HepG2 (cell line): ENCODE results near the gene CEACAM16. TPM values are rescaled to one million over a fixed set of nuclear protein-coding genes. Genes with fewer than 3 reads are reported as not detected.
"Not testable (repeated sequence)": the region's sequence is repeated elsewhere in the genome, so short reads cannot be mapped to it uniquely, and the experiment has no call there.

ENCODE experiments used
- ATAC-seq: fragments of 200-7000 bp; cut with Tn5 transposase; 3 replicates; pipeline ENCODE4 v1.9.1; 2020; ENCODE audit warnings: mild to moderate bottlenecking, moderate library complexity
- BruUV-seq: library from RNA; stranded (reverse); fragments of 400-500 nt; replicated peaks from 2 replicates; lab custom pipeline; 2021; lab: Mats Ljungman, UMichigan
- CTCF ChIA-PET: fragments of 300-600 bp; formaldehyde crosslinking; extraction: SDS; loops from one replicate; lab custom pipeline; 2021; ENCODE audit warnings: low total read pairs, inconsistent platforms, low intra/inter-chr PET ratio; lab: Yijun Ruan, JAX
- POLR2A ChIA-PET: fragments of 350-600 bp; sonication (Branson Sonifier 250); formaldehyde crosslinking; loops from one replicate; lab custom pipeline; 2020; ENCODE audit warnings: antibody characterized with exemption, inconsistent platforms; lab: Yijun Ruan, JAX
- DNase-seq: peaks from one replicate; pipeline ENCODE4 v3.0.0-alpha.2; 2015; ENCODE audit warnings: low spot score
- FAIRE-seq: peaks from 3 replicates; lab custom pipeline; 2011; peaks lifted over from hg19 to GRCh38; lab: Jason Lieb, UNC
- H2AFZ ChIP-seq: one replicate; pipeline ENCODE4 v1.6.1; 2011; ENCODE audit warnings: low read length, inconsistent platforms
- H3K27ac ChIP-seq: fragments of 300-600 bp; 3 replicates; pipeline ENCODE4 v1.8.0; 2011; ENCODE audit warnings: mixed run types, mild to moderate bottlenecking, mixed read lengths, low read length, inconsistent platforms; ENCODE audit not compliant: insufficient read depth; ENCODE audit errors: extremely low read length
- H3K27me3 ChIP-seq, 2 experiments: fragments of 200-600 bp in 1 of 2; 2 replicates in 1 of 2; 3 replicates in 1 of 2; pipeline versions ENCODE4 v1.6.0 to v1.8.0; 2011; ENCODE audit warnings: low read length in 2 of 2, mild to moderate bottlenecking in 2 of 2, moderate library complexity in 2 of 2, inconsistent platforms in 1 of 2; ENCODE audit not compliant: insufficient read depth in 2 of 2, control insufficient read depth in 1 of 2
- H3K36me3 ChIP-seq, 2 experiments: fragments of 200-600 bp in 1 of 2; replicated peaks in 1 of 2; 2 replicates in 1 of 2; 3 replicates in 1 of 2; pipeline versions ENCODE4 v1.5.1 to v1.8.0; 2011; ENCODE audit warnings: low read length in 2 of 2, inconsistent platforms in 1 of 2; ENCODE audit not compliant: insufficient read depth in 2 of 2, control insufficient read depth in 1 of 2
- H3K4me1 ChIP-seq: 2 replicates; pipeline ENCODE4 v1.5.1; 2012; ENCODE audit warnings: low read length, inconsistent platforms; ENCODE audit not compliant: insufficient read depth
- H3K4me2 ChIP-seq: 2 replicates; pipeline ENCODE4 v1.6.0; 2011; ENCODE audit warnings: low read depth, low read length, inconsistent platforms
- H3K4me3 ChIP-seq, 3 experiments: fragments of 200-600 bp in 1 of 3; sonication (generic), shearing (Covaris generic) in 1 of 3; replicated peaks in 1 of 3; 2 replicates each; pipeline ENCODE4 v1.5.1; 2011 to 2016; ENCODE audit warnings: low read length in 3 of 3, inconsistent platforms in 2 of 3, low read depth in 2 of 3, mild to moderate bottlenecking in 2 of 3, control low read depth in 1 of 3, mixed read lengths in 1 of 3; ENCODE audit not compliant: insufficient read depth in 1 of 3
- H3K79me2 ChIP-seq: one replicate; pipeline ENCODE4 v1.6.1; 2011; ENCODE audit warnings: low read length, inconsistent platforms; ENCODE audit not compliant: insufficient read depth
- H3K9ac ChIP-seq: 2 replicates; pipeline ENCODE4 v1.6.0; 2011; ENCODE audit warnings: mild to moderate bottlenecking, low read depth, low read length, inconsistent platforms; ENCODE audit not compliant: insufficient read depth
- H3K9me3 ChIP-seq: 2 replicates; pipeline ENCODE4 v1.5.1; 2012; ENCODE audit warnings: mild to moderate bottlenecking, low read length
- H4K20me1 ChIP-seq: 2 replicates; pipeline ENCODE4 v1.6.0; 2011; ENCODE audit warnings: inconsistent platforms, mild to moderate bottlenecking, low read length, moderate library complexity; ENCODE audit not compliant: insufficient read depth
- RARA ChIP-seq: IDR thresholded peaks from 2 replicates; pipeline ENCODE4 v1.6.1; 2016; ENCODE audit warnings: missing genetic modification reagents, missing compliant biosample characterization
- SOX6 ChIP-seq, 2 experiments: fragments of 450-650 bp in 1 of 2; sonication (generic) in 1 of 2; formaldehyde crosslinking in 1 of 2; IDR thresholded peaks; 2 replicates each; pipeline versions ENCODE4 v1.4.0 to v1.6.1; 2017 to 2020; ENCODE audit warnings: antibody characterized with exemption in 1 of 2, mild to moderate bottlenecking in 1 of 2, missing genetic modification reagents in 1 of 2
- XRCC5 ChIP-seq: fragments of 200-400 bp; formaldehyde crosslinking; optimal IDR thresholded peaks from 2 replicates; pipeline ENCODE3; 2017; ENCODE audit warnings: mild to moderate bottlenecking, low read length
- ZNF121 ChIP-seq: sonication (generic); formaldehyde crosslinking; IDR thresholded peaks from 2 replicates; pipeline ENCODE4 v1.5.0; 2020; ENCODE audit warnings: mild to moderate bottlenecking, missing genetic modification reagents
- WGBS: methylation state at CpG from one replicate; pipeline ENCODE4 v1.1.6; 2017; ENCODE audit warnings: low lambda C conversion rate; 5-methylcytosine and 5-hydroxymethylcytosine counted together
- in situ Hi-C: cut with HindIII; loops from 2 replicates; pipeline ENCODE4 v1.10.0; 2017; ENCODE audit warnings: low pct_unique_long_range_greater_than_20kb; ENCODE audit not compliant: extremely low pct_ligation_motif_present
- intact Hi-C: fragments of 100-400 bp; cut with micrococcal nuclease; formaldehyde crosslinking; loops from one replicate; pipeline ENCODE4 v1.10.0; 2022; ENCODE audit not compliant: unreplicated experiment
- polyA plus RNA-seq, 8 experiments: library from polyadenylated mRNA; depleted of rRNA in 3 of 8; stranded (reverse) in 7 of 8; unstranded in 1 of 8; fragments of >200 nt; fragmentation: Illumina TruSeq in 4 of 8; extraction: Trizol in 4 of 8; gene quantifications; 2 replicates each; pipeline versions ENCODE4 v1.2.1 to v1.2.3, GENCODE V29; 2011 to 2016; ENCODE audit warnings: low read depth in 4 of 8, missing spikeins in 1 of 8, mixed read lengths in 1 of 8; ENCODE audit not compliant: insufficient read depth in 1 of 8
- total RNA-seq, 5 experiments: library from RNA; depleted of rRNA; stranded (reverse); fragments of >200 nt; fragmentation: Illumina TruSeq; extraction: Trizol; gene quantifications; 2 replicates each; pipeline ENCODE4 v1.2.3, GENCODE V29; 2016; ENCODE audit warnings: low read depth in 1 of 5
- TF ChIP-seq, protein P1 (sequence below): IDR thresholded peaks from 2 replicates; pipeline ENCODE4 v1.4.0; 2020; ENCODE audit warnings: mild to moderate bottlenecking, missing genetic modification reagents

The CEACAM16 gene
- total and polyA plus RNA-seq, 2 of the 13 experiments (the other 11 are each of a cell fraction or from before 2014, with no cell fraction given): not detected

DNA sequence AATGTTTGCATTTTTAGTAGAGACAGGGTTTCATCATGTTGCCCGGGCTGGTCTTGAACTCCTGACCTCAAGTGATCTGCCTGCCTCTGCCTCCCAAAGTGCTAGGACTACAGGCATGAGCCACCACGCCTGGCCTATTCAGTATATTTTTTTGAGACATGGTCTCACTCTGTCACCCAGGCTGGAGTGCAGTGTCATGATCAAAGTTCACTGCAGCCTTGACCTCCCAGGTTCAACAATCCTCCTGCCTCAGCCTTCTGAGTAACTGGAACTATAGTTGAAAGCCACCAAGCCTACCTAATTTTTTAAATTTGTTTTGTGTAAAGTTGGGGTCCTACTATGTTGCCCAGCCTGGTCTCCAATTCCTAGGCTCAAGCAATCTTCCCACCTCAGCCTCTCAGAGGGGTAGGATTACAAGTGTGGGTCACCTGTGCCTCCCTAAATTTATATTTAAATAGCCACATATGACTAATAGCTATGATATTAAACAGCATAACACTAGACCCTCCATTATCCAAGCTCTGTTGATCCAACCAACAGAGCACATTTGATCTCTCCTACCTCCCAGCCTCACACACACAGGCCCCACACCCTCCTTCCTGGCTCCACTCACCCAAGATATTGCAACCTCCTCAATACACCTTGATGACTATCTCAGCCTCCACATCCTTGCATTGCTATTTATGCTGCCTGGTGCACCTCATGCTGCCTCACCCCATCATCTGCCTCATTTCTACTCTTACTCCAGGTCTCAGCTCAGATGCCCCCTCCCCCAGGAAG lies 29.8 kb upstream of the CEACAM16 start (continued):
- TF ChIP-seq, protein P1, sequence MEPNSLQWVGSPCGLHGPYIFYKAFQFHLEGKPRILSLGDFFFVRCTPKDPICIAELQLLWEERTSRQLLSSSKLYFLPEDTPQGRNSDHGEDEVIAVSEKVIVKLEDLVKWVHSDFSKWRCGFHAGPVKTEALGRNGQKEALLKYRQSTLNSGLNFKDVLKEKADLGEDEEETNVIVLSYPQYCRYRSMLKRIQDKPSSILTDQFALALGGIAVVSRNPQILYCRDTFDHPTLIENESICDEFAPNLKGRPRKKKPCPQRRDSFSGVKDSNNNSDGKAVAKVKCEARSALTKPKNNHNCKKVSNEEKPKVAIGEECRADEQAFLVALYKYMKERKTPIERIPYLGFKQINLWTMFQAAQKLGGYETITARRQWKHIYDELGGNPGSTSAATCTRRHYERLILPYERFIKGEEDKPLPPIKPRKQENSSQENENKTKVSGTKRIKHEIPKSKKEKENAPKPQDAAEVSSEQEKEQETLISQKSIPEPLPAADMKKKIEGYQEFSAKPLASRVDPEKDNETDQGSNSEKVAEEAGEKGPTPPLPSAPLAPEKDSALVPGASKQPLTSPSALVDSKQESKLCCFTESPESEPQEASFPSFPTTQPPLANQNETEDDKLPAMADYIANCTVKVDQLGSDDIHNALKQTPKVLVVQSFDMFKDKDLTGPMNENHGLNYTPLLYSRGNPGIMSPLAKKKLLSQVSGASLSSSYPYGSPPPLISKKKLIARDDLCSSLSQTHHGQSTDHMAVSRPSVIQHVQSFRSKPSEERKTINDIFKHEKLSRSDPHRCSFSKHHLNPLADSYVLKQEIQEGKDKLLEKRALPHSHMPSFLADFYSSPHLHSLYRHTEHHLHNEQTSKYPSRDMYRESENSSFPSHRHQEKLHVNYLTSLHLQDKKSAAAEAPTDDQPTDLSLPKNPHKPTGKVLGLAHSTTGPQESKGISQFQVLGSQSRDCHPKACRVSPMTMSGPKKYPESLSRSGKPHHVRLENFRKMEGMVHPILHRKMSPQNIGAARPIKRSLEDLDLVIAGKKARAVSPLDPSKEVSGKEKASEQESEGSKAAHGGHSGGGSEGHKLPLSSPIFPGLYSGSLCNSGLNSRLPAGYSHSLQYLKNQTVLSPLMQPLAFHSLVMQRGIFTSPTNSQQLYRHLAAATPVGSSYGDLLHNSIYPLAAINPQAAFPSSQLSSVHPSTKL (CRISPR knock-in tag): 0 out of 2 replicates have a peak, but pooled peaks have one; percentile 7
- TF ChIP-seq SOX6 (IDR thresholded peaks at IDR 0.05): no peak
- TF ChIP-seq SOX6 (CRISPR knock-in tag; IDR thresholded peaks at IDR 0.05): no peak
- TF ChIP-seq ZNF121 (CRISPR knock-in tag): peak; percentile 17; the same call in 1 of the 2 replicates
- TF ChIP-seq XRCC5: no peak
- peak; percentile 75 for TF ChIP-seq RARA (CRISPR knock-in tag)

DNA sequence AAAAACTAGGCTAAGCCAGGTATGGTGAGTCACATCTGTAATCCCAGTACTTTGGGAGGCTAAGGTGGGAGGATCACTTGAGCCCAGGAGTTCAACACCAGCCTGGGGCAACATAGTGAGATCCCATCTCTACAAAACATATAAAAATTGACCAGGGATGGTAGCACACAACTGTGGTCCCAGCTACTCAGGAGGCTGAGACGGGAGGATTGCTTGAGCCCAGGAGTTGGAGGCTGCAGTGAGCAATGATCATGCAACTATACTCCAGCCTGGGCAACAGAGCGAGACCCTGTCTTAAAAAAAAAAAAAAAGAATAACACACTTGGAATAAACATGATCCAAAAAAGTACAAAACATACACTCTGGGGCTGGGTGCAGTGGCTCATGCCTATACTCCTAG lies 28.9 kb upstream of the CEACAM16 start:
- POLR2A ChIA-PET, in situ Hi-C loops, H3K9me3 ChIP-seq, H4K20me1 ChIP-seq, H3K9ac ChIP-seq, FAIRE-seq, CTCF ChIA-PET, H3K4me2 ChIP-seq, H3K36me3 ChIP-seq, H3K27ac ChIP-seq, BruUV-seq, DNase-seq, intact Hi-C loops, H3K27me3 ChIP-seq, H3K4me3 ChIP-seq, H3K4me1 ChIP-seq, H2AFZ ChIP-seq, H3K79me2 ChIP-seq, ATAC-seq: not testable (repeated sequence)
- TF ChIP-seq ZNF121 (CRISPR knock-in tag): peak; percentile 59; the same call in 1 of the 2 replicates
- 98% methylated on average over 2 of the region's 2 CpGs for WGBS
